SKM-1 (cell line): Measurements from ENCODE around the gene TJAP1.

ENCODE experiments used
- DNase-seq: peaks from one replicate; lab custom pipeline; 2025; ENCODE audit not compliant: unreplicated experiment; lab: John Stamatoyannopoulos, UW

The TJAP1 gene

GRCh38 chr6:43477235-43478007, at the start of gene TJAP1:
Gene TJAP1, plus strand, starts transcription at chr6:43477570. Its CDS starts 21,432 bp downstream, at chr6:43499002.
- DNase-seq = peak; percentile 64

- no peak for DNase-seq
Measured at GRCh38 chr6:43428112-43428570, 49.2 kb upstream of the TJAP1 start.

GRCh38 chr6:43428874-43429273, 48.5 kb upstream of the TJAP1 start:
- DNase-seq = no peak

GRCh38 chr6:43432009-43432945, 45.1 kb upstream of the TJAP1 start:
- DNase-seq = no peak

- no peak for DNase-seq
Measured at GRCh38 chr6:43433148-43433547, 44.2 kb upstream of the TJAP1 start.

GRCh38 chr6:43434001-43434840, 43.1 kb upstream of the TJAP1 start:
- DNase-seq = no peak

GRCh38 chr6:43434943-43435342, 42.4 kb upstream of the TJAP1 start:
- DNase-seq = no peak

- DNase-seq = no peak
Measured at GRCh38 chr6:43435682-43436437, 41.5 kb upstream of the TJAP1 start.

- no peak for DNase-seq
Measured at GRCh38 chr6:43436577-43437282, 40.6 kb upstream of the TJAP1 start.

GRCh38 chr6:43437700-43438099, 39.7 kb upstream of the TJAP1 start:
- DNase-seq = no peak

- DNase-seq = no peak
Measured at GRCh38 chr6:43442935-43443334, 34.4 kb upstream of the TJAP1 start.

GRCh38 chr6:43444036-43444435, 33.3 kb upstream of the TJAP1 start:
- DNase-seq = no peak

- no peak for DNase-seq
Measured at GRCh38 chr6:43444582-43444981, 32.8 kb upstream of the TJAP1 start.

GRCh38 chr6:43445576-43445975, 31.8 kb upstream of the TJAP1 start:
- no peak for DNase-seq

GRCh38 chr6:43447604-43448003, 29.8 kb upstream of the TJAP1 start:
- no peak for DNase-seq

GRCh38 chr6:43448916-43449315, 28.5 kb upstream of the TJAP1 start:
- DNase-seq = no peak

GRCh38 chr6:43450699-43451131, 26.7 kb upstream of the TJAP1 start:
- DNase-seq = no peak

GRCh38 chr6:43451348-43451747, 26.0 kb upstream of the TJAP1 start:
- no peak for DNase-seq

GRCh38 chr6:43451939-43452338, 25.4 kb upstream of the TJAP1 start:
- DNase-seq = no peak

GRCh38 chr6:43452896-43453295, 24.5 kb upstream of the TJAP1 start:
- no peak for DNase-seq
